HG03457 (cell line): ENCODE results near the gene RPA3.
"Not testable (repeated sequence)": the region's sequence is repeated elsewhere in the genome, so short reads cannot be mapped to it uniquely, and the experiment has no call there.

Experiments
- ATAC-seq: cut with Tn5 transposase; IDR thresholded peaks from one replicate; pipeline ENCODE4 v1.9.1; 2021; ENCODE audit warnings: moderate number of reproducible peaks; ENCODE audit not compliant: unreplicated experiment

RPA3 gene

GRCh38 chr7:7695111-7695817 lies 23.1 kb downstream of the RPA3 start:
- ATAC-seq, result no peak

GRCh38 chr7:7694542-7694941 lies 23.9 kb downstream of the RPA3 start:
- ATAC-seq, result no peak

DNA sequence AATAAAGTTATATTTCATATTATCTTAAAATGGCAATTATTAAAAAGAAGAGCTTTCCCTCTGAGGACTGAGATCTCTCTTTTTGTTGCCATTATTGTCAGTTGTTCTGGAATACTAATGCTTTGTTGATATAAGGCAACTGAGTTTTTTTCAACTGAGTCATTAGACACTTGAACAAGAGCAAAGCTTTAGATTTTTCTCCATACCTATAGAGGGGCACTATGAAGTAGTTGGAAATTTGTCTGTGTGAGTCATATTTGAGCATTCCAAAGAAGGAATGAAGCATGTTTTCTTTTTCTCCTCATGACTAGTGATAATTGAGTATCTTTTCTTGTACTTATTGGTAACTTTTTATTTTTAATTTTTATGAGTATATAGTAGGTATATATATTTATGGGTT lies 24.5 kb downstream of the RPA3 start:
- no peak for ATAC-seq

DNA sequence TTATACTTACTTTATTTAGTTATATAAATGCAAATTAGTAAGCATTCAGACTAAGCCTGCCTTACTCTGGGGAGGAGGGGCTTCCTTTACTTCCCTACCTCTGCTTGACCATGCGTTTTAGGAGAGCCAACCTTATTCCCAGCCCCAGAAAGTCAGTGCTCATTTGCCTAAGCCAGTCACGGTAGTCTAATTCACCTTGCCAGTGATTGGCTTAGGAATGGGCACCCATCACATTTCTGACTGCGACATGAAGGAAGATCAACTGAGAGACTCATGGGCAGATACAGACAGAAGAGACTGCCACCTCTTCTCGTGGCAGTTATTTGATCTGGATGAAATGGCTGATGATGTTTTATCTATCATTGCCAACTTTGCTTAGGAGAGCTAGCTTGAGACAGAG lies 29.5 kb downstream of the RPA3 start:
- no peak for ATAC-seq

- ATAC-seq, result no peak
Observed at GRCh38 chr7:7688310-7688709, 30.1 kb downstream of the RPA3 start.

DNA sequence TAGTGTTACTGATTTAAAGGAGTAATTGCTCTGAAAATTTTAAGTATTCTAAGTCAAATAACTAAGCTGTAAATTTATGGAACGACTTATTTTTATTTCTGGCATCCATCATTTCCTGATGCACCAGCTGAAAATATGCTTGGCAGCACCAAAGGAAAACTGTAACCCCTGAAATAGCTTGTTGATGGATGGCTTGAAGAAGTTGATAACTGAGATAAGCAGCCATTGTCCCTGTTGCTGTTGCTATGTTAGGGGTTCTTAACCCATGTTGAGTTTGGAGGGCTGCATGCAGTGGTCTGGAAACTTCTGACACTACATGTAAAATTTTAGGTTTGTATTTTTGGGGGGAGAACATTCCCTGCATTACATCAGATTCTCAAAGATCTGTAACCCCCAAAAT lies 30.6 kb downstream of the RPA3 start:
- no peak for ATAC-seq

GRCh38 chr7:7686811-7687508 lies 31.4 kb downstream of the RPA3 start:
- ATAC-seq, result no peak

DNA sequence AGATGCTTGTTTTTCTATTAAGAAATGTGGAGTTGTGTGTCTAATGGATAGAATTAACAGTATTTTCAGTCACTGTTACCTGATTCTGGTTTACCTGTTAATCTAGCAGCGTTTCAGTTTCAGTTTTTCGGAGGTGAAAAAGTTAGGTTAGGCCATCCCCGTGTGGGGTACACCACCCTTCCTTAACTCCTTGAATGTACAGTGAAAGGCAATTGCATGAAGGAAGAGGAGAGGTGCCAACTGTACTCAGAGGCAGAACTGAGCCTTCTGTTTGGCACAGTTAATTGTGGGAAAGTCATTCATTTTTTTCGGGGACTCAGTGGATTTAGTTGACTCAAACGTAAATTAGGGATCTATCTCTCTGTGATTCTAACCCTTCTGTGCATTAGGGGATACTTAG lies 35.5 kb downstream of the RPA3 start:
- ATAC-seq, result no peak

DNA sequence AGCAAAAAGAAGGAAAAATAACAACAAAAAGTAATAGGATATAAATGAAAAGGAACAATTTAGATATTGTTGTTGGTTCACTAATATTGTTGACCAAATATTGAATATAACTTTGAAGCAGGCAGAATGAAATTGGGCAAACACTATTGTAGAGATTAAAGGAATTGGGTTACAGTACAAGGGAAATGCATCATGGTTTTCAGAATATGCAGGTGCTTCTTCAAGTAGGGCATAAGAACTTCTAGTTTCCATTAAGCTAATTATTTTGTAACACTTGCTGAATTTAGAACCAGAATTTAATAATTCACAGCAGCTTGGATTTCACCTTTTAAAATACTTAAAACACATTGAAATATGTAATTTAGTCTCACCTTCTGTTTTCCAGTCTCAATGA lies 36.5 kb downstream of the RPA3 start:
- ATAC-seq, result no peak

GRCh38 chr7:7681191-7681935 lies 37.0 kb downstream of the RPA3 start:
- peak; percentile 77 for ATAC-seq

DNA sequence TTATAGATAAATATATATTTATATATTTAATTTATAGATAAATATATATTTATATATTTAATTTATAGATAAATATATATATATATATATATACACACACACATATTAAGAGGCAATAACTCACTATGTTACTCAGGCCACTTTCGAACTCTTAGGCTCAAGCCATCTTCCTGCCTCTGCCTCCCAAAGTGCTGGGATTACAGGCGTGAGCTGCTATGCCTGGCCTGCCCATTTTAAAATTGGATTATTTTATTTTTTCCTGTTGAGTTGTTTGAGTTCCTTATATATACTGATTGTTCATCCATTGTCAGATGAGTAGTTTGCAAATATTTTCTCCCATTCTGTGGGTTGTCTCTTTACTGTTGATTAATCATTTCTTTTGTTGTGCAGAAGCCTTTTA lies 38.8 kb downstream of the RPA3 start:
- ATAC-seq, result not testable (repeated sequence)

DNA sequence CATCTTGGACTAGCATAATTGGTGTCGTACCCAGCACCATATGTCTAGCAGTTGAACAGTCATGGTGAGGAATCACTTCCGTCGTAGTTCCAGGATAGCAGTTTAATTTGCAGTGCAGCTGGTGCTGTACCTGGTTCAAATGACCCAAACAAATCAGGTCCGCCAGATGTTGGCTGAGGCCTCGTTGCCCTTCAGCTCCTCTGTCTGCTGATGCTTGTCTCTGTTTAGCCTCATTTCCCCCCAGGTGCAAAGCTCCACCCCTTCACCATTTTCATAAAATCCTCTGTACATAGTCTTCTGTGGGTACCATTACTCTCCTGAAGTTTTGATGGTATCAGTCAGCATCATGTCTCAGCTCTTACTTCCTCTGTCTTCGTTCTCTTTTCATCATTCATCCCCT lies 42.7 kb downstream of the RPA3 start:
- no peak for ATAC-seq

DNA sequence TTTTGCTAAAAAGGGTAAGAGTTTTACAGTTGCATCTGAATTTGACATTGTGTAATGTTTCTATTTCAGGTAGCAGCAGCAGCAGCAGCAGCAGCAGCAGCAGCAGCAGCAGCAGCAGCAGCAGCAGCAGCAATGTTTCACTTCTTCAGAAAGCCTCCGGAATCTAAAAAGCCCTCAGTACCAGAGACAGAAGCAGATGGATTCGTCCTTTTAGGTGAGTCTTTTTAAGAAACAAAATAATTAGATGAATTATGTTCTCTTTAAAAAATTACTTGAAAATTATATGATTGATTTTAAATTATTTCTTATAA lies 45.2 kb downstream of the RPA3 start:
- no peak for ATAC-seq

DNA sequence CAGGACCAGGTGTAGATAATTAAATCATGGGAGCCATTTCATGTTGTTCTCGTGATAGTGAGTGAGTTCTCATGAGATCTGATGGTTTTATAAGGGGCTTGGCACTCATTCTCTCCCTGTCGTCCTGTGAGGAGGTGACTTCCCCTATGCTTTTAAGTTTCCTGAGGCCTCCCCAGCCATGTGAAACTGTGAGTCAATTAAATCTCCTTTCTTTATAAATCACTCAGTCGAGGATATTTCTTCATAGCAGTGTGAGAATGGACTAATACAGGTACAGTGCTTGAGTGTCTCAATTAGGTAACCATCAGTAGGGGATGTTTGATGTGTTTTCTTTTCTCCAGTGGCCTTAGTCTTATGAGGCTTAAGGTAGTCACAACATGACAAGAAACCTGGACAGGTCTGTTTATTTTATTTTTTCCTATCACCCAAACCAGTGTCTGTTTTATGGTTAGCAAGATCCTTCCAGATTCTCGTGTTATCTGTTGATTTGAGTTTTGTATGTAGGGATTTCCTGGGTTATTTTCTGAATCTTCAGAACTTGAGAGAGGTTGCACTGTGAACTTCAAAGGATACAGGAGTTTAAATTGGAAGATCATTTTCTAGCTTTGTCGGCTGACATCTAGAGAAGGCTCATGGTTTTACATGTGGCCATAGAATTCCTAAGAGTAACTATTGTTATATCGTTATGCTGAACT lies 45.7 kb downstream of the RPA3 start:
- ATAC-seq, result no peak

DNA sequence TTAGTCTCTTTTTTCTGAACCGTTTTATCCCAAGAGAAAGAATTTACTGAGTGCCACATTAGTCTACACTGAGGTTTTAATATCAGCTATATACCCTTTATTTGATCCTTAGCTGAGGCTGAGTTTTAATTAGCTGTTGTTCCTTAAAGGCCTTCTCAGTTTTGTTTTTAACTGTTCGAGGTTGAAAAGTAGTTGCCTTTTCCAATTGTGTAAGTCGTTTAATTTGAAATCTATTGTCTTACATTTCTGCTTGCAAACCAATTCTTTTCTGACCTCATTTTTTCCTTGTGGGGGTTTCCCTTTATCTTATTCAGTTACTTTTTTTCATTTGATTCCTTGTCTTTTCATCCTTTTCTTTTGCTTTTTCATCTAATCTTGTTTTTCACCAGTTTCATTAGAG lies 47.0 kb downstream of the RPA3 start:
- no peak for ATAC-seq

DNA sequence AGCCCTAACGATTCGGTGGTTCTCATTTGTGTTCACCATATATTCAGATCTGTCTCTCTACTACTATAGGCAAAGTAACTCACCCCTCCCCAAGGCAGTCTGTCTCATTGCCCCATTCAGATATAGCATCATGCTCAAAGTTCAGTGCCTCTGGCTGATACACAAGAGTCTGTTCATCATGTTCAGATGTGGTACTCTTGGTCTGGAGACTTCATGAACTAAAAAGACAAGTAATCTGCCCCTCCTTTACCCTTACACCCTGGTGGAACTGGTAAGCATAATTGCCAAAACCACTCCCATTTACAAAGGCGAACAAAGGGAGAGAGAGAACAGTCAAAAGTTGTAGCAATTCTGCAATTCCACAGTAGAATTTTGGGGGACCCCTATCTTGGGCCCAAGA lies 47.9 kb downstream of the RPA3 start:
- ATAC-seq, result no peak

DNA sequence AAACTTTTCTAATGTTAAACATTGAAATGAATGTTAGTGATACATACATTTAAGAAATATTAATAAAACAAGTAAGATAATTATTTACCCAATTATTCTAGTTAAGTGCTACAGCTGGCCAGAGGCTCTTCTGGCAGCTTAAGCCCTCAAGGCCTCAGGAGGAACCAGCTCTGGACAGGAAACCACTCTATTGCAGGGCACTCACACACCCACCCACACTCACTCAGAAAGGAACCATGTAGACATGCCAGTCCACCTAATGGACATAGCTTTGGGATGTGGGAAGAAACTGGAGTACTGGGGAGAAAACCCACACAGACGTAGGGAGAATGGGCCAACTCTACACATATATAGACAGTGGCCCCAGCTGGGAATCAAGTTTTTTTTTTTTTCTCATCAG lies 49.7 kb downstream of the RPA3 start:
- no peak for ATAC-seq

DNA sequence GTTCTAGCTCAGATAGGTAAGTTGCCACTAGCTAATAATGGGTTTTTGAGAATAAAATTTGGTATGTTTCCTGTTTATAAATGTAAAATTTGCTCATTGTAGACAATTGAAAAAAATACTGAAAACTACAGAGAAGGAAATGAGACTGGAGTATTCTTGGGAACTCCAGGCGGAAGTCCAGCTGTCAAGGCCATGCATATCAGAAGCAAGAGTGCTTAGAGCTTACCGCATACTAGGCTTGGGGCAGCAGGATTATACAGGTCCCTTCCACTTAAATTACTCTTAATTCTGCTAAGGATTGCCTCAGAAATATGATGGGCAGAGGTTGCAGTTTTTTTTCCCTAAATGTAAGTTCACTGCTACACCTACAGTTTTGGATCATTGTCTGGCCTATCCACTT lies 51.2 kb downstream of the RPA3 start:
- no peak for ATAC-seq

- no peak for ATAC-seq
Observed at GRCh38 chr7:7665031-7665430, 53.4 kb downstream of the RPA3 start.

DNA sequence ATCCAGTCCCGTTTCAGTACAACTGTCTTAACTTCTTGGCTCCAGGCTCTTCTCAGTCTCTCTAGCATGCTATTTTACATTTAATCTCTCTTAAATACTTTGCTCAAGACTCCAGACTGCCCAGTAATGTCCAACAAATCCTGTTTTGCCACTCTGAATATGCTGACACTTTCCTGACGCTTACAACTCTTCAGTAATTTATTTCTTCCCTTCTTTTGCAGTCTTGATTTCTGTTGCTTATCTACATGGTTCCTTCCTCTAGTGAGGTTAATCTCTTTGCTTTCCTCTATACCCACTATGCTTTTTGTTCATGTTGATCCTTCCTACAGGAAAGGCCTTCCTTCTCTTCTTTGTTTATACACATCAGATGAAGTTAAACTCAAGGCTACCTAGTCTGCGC lies 54.1 kb downstream of the RPA3 start:
- ATAC-seq, result no peak

- no peak for ATAC-seq
Observed at GRCh38 chr7:7662527-7662926, 55.9 kb downstream of the RPA3 start.

- ATAC-seq, result not testable (repeated sequence)
Observed at GRCh38 chr7:7656459-7656858, 61.9 kb downstream of the RPA3 start.
